Fibroblast of skin of abdomen (primary cell): ENCODE results near the gene KRT84.
"Not testable (repeated sequence)": the region's sequence is repeated elsewhere in the genome, so short reads cannot be mapped to it uniquely, and the experiment has no call there.

ENCODE experiments used
- DNase-seq: peaks from one replicate; pipeline ENCODE4 v3.0.0-alpha.2; 2013

KRT84 gene

DNA sequence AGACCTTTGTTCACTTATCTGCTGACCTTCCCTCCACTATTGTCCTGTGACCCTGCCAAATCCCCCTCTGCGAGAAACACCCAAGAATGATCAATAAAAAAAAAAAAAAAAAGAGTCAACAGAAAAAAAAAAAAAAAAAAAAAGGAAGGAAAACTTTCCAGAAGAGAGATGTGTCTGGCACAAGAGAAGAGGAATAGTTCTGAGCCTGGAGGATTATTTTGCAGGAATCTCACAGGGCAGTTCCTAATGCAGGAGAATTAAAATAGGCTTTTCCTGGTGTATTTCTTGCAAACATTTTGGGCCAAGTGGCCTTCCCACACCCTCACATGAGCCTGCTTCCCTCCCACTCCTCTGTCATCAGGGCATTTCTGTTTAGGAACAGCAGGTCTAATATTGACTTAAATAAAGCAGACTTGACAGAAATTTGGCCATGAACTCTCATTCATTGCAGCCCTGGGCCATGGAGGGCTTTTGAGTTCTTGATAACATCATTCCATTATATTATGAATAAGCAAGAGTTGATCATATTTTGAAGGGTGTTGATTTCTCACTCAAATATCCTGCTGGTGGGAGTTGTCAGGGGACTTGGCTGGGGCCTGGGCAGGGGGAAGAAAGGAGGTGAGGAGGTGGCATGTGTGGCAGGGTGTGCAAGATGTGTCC, 25.3 kb upstream of the KRT84 start:
- DNase-seq = not testable (repeated sequence)

DNA sequence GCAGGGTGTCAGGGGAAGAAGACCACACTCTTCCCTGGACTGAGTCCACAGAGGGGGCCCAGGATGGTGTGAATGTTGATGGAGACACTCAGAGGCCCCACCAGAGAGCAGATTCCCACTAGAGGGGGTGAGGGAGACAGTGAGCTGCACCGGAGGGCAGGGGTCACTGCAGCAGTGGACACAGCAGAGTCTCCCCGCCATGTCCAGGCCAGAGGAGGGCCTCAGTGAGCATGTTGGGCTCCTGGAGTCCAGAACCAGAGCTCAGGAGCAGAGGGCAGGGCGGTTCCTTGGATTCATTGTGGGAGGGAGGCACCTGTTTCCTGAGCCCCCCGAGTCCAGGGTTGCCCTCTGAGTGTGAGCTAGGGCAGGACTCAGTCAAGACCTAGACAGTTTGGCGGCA, 22.5 kb upstream of the KRT84 start:
- no peak for DNase-seq

DNA sequence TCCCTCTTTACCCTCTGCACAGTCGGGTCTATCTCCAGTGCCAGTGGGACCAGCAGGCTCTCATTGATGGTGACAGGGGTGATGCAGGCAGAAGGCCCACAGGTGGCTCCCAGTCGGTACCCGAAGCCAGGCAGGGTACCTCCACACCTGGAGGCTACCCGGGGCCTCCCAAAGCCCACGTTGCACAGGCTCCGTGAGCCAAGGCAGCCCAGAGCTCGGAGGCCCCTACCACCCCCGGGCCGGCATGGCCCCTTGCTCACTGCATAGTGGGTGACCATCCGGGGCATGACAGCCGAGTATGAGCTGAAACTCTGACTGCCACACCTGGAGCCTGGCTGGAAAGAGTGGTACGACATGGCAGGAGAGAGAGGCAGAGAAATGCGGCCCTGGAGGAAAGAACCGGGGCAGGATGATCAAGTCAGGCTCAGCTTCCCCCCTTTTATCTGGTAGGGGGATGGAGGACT, 20.5 kb upstream of the KRT84 start, which contains the start of gene KRT82:
Gene KRT82, minus strand, starts transcription at position 414 of the 464 bp plus-strand sequence. Its CDS starts 58 bp downstream, at position 356.
- DNase-seq = no peak

DNA sequence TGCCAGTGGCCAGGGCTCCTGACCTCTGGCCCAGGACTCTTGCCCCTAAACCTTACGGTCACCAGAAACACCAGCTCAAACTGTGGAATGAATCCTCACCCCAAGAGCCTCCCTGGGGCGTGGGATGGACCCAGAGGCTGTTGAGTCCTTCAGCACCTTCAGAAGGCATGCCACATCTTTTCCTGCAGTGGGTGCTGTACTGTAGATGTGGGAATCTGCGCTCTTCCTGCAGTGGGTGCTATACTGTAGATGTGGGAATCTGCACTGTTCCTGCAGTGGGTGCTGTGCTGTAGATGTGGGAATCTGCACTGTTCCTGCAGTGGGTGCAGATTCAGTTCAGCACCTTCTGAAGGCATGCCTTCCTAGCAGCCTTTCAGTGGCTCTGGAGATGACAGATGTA, 19.5 kb upstream of the KRT84 start:
- DNase-seq = no peak

DNA sequence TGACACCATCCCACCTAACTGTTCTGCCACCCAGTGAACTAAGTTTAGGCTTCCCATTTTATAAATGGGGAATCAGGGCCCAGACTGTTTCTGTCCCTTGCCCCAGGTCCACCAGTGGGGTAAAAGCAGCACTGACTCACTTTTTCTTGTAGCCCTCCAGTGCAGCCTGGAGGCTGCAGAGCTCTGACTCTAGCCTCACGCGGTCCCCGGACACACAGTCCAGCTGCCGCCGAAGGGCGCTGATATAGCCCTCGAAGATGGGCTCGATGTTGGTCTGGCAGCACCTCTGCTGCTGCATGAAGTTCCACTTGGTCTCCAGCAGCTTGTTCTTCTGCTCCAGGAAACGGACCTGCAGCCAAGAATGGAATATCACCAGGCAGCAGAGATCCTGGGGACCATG, 18.1 kb upstream of the KRT84 start:
- no peak for DNase-seq

DNA sequence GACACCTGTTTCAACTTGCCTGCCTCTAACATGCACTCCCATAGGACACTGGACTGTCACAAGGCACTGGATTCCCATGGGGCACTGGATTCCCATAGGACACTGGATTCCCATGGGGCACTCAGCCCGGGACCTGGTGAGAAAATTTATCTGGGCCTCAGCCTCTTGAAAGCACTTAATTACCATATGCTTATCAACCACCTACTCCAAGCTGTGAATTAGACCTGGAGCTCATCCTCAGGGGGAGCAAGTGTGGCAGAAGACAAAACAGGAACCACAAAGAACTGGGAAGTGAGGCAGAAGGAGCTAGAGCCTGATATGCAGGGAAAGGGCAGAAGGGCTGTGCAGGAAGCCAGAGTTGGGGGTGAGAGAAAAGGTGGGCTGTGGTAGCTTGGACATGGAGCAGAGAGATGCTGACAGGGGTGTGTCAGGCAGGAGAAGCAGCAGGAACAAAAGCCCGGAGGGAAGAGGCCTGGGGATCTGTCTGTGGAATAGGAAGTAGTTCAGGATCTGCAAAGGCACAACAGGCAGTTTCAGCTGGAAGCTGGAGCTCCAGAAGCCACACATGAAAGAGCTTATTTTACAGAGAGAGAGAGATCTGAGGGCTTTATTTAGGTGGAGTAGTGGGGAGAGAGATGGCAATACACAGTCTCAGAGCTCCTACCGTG, 17.6 kb upstream of the KRT84 start:
- DNase-seq = no peak

DNA sequence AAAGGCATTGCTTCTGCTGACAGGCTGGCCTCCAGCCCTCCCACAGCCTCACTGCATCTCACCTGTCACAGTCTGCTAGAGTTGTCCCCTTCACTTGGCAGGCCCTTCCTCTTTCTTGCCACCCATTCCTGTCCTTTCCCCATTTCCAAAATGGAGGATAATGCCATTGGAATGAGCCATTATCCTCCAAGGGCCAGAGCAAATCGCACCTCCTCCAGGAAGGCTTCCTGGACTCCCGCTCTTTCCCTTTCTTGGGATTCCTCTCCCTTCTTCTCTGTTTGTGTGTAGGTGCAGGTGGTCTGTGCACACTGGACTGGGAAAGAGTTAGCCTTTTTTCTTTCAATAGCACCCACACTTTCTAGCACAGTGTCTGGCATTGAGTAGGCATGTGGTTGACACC, 16.9 kb upstream of the KRT84 start:
- no peak for DNase-seq

DNA sequence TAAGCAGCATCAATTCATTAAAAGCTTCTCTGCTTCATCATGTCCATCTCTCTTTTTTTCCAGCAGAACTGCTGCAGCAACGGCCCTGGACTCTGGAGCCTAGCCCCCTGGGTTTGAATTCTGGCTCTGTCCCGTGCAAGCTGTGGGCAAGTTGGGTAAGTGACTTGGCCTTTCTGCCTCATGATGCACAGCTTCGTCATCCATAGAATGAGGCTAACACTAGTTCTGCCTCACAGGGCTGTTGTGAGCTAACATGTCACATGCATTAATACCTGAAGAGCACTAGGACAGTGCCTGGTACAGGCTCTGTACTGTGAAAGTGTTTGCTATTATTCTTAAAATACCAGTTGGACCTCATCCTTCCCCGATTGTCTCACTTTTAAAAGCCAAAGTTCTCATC, 16.5 kb upstream of the KRT84 start:
- DNase-seq = no peak

DNA sequence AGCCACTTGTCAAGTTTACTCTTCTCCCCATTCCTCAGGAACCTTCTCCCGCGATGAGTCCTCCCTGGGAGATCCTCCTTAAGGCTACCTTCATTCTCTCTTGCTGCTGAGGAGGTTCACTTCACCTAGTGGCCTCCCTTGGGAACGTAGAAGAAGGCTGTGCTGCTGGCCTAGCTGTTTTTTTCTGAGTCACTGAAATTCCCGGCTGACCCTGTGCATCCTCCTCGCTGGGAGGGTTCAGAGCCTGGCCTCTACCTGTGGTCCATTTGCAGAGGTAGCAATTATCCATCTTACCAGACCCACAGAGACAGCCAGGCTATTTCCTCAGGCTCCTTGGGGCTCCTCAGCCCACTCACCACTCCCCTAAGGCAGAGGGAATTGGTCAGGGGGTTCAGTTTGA, 16.1 kb upstream of the KRT84 start:
- no peak for DNase-seq

DNA sequence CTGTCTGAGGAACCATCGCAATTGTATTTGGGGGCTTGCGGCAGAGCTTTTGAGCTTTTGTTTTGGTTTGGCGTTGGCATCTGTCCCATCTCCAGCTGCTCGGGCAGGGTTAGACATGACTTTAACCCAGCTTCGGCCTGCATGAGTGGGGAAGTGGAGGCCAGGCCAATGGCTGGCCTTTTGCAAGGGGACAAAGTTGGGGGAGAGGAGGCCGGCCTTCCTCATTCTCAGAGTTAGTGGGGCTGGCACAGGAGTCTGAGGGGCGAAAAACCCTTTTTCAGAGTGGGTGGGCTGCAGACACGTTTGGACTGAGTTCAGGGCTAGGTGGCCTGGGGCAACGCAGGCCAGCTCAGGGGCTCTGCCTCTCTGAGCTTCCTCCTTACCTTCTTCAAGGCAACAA, 15.5 kb upstream of the KRT84 start:
- DNase-seq = no peak

DNA sequence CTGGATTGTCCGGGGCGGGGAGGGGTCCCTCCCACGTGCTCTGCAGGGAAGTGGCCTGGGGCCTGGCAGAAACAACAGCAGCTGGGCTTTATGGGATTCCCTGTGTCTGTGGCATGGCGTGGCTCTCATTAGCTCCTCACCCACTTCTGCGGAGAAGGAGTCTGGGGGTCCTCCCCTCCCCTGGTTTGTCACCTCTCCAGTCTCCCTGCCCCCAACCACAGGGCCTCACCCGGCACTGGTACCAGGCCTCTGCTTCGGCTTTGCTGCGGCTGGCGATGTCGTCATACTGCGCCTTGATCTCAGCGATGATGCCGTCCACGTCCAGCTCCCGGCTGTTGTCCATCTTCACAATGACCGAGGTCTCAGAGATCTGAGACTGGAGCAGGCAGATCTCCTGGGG, 14.3 kb upstream of the KRT84 start:
- DNase-seq = no peak

DNA sequence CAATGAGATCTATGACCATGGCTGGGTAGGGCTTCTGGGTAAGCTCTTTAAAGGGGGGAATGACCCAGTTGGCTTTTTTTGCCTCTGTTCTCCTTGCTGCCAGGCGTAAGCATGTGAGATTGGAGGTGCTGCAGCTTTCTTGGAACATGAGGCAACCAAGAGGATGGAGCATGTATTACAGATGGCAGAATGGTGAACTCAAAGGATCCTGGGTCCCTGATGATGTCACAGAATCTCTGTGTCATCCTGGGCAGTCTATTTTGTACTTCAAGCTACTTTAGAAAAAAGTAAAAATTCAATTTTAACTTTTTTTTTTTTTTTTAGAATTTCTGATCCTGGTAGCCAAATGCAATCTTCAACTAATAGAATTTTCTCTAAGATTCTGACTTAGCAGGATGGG, 12.7 kb upstream of the KRT84 start:
- DNase-seq = no peak

DNA sequence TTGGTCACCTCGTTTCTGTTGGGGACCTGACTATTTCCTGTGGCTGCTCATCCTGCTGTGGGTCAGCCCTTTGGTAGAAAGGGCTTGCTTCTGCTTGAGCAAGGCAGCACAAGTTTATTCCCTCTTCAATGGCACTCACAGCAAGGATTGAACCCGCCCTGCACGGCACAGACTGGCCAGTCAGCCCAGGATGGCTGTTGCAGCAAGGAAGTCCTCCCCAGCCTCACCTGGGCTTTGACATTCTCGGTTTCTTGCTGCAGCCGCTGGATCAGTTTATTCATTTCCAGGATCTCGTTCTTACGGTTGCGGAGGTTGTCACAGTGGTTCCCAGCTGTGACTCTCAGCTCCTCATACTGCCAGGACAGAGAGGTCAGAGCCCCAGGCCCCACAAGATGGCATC, 11.2 kb upstream of the KRT84 start:
- no peak for DNase-seq

DNA sequence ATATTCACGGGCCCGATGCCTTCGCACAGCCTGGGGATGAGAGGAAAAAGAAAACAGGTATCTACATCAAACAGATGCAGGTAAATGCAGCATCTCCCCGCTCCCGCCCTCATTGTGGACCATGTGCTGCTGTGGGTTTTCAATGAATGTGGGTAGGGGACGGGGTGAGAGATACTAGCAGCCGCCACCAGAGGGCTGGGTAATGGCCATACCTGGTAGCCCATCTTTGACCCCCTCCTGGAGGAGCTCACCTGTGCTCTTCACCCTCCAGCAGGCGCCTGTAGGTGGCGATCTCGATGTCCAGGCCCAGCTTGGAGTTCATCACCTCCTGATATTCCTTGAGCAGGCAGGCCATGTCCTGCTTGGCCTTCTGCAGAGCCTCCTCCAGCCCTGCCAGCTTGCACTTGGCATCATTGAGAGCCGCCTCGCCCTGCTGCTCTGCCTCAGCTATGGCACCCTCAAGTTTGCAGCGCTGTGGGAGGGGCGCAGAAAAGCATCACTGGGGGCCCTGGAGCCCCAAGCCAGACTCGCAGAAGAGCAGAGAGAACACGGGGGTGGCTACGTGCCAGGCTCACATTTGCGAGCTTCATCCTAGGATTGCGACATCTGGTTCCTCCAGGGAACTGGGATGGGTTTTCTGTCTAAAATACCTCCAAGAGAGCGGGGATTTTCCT, 10.4 kb upstream of the KRT84 start:
- peak; percentile 54 for DNase-seq

DNA sequence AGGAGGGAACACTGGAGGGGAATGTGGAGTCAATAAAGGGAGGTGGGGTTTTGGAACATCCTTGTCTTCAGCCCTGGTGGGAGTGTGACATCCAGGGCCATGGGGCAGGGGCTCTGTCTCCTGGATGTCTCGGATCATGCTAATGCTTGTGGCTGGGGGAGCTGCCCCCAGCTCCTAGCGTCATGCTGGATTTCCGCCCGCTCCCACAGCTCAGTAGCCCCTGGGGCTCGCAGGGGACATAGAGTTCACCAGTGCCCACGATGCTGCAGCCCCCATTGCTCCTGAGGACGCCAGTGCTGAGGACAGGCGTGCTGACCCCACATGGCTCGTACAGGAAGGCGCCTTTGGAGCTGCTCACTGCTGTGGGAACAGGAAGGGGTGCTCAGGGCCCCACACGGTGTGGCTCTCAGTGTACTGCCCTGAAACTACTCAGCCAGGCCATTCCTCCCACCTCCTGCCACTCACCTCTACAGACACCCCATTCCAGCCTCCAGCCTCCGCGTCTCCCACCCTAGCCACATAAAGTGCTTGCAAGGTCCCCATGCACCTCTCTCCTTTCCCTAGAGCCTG, 9.5 kb upstream of the KRT84 start:
- no peak for DNase-seq

DNA sequence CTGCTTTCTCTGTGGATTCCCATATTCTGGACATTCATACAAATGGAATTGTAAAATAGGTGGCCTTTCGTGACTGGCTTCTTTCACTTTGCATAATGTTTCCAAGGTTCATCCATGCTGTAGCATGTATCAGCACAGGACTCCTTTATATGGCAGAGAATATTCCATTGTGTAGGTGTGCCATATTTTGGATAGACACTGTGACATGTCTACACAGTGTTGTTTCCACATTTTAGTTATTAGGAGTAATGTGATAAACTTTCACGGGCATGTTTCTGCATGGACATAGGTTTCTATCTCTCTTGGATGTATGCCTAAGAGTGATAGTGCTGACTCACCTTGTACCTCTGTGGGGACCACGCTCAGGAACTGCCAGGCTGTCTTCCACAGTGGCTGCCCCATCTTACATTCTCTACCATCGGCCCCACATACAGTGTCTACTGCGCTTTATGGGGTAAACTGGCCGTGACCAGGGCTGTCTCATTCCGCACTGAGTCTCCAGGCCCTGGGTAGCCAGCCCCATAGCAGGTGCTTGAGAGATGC, 7.1 kb upstream of the KRT84 start:
- DNase-seq = no peak

DNA sequence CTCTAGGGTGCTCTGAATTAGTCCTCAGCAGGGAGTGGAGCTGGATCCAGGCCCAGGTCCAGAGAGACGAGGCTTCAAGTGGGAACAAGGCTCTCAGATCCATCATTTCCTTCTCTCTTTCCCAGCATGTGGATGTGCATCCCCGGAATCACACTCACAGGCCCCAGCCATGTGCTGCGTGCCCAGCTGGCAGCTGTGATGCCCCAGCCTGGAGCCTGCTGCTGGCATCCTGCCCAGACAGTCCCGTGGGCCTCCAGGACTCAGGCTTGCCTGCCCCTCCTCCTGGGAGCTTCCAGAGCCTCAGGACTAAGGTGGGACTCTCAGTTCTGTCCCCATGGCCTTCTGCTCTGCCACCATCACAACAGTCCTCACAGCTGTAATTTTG, 6.2 kb upstream of the KRT84 start:
- no peak for DNase-seq

DNA sequence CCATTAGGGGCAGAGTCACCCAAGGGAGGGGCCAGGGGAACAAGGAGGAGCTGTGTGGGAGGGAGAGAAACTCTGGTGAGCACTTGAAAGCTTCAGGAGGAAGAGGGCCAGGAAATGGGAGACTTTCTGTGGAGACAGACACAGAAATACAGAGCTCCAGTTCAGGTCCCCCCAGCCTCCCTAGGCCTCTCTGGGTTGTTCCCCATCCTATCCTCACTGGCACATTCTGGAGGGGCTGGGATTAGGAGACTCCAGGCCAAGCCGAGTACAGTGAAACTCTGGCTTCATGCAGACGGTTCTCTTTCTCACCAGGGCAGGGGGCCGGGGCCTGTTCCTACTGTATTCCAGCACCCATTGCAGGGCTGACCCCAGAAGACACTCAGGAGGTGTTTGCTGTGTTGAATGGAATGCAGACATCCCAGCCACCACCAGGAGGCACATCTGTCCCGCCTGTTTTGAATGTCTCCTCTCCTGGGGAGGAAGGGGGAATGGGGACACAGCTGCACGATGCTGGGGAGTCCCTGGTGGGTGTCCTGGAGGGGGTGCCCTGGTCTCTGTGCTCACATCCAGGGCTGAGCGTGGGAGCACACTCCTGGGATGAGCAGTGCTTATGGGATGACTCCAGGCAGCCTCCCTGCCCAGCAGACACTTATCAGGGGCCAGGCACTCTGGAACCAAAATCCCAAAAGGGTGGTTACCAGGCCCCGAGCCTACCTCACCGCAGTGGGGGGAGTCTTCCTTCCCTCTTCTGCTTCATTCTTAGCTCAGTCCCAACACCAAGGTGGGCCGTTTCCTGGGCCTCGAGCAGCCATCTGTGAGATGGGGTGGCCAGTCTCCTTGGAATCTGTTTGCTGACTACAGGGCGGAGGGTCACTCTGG, 5.5 kb upstream of the KRT84 start:
- DNase-seq = peak; percentile 19

DNA sequence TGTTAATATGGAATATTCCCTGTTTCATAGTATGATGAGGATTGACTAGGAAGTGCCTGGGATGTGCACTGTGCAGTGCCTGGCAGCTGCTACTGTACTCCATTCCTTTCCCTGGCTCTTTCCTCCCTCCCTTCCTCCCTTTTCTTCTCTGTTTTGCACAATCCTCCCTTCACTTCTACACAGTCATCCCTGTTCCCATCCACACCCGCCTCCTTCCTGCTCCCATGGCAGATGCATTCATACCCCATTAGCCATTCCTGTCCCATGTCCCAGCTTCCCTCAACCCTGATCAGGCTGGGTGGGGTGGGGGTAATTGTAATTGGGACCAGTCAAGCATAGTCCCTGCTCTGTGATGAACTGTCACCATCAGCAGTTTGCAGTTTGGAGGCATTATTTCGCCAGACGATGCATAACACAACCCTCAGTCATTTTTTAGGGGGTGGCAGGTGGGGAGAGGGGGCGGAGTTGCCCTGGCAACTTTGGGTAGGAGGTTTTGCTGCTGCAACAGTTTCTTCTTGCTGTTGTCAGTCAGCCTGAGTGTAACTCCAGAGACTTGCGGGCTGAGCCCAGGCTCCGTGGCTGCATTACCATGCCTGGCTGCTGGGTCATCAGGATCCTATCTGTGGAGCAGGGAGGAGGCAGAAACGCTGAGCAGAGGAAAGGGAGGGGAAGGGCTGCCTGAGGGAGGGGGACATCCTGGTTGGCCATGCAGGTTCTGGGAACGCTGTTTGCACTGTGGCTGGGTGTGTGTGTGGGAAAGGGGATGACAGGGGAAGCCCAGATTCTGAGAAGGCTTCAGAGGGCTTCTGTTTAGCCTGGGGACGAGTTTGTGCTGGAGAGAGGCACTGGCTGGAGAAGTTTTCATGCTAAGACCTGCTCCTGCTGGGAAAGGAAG, 4.1 kb upstream of the KRT84 start:
- peak; percentile 36 for DNase-seq

DNA sequence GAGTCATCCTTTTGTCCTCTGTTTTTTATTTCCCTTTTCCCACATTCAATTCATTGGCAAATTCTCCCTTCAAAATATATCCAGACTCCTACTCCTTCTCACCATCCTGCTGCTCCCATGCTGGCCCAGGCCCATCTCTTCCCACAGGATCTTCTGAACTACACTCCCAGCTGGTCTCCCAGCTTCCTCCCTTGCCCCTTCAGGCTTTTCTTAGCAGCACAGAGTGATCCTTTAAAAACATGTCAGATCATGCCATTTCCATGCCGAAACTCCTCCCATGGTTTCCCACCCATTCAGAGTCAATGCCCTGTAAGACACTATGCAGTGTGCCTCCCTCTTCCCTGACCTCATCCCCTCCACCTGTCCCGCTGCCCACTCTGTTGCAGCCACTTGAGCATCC, 2.4 kb upstream of the KRT84 start:
- no peak for DNase-seq

DNA sequence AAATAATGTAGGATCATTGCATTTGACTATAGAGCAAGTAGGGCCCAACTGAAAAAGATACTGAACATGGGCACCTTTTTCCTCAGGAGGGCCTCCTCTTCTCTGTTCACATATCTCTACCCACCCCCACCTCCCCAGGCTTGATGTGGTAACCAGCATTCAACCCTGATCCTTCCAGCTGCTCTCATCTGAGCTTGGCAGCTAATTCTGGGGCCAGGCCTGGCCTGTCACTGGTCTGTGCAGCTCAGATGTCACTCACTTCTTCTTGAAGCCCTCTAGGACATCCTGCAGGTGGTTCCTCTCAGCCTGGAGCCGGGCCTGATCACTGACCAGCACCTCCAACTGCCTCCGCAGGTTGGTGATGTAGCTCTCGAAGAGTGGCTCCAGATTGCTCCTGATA, 2.1 kb downstream of the KRT84 start:
- no peak for DNase-seq
